Calu3 (cell line): ENCODE data around the gene BRSK2. TPM values are rescaled to one million over a fixed set of nuclear protein-coding genes. Genes with fewer than 3 reads are reported as not detected.

Experiments
- BruUV-seq: library from RNA; stranded (reverse); fragments of 400-500 nt; replicated peaks from 2 replicates; lab custom pipeline; 2021; lab: Mats Ljungman, UMichigan
- CTCF ChIA-PET: fragments of 300-600 bp; sonication (Branson Sonifier 250); formaldehyde crosslinking; loops from one replicate; lab custom pipeline; 2022; ENCODE audit warnings: antibody characterized with exemption; lab: Charles Lee
- DNase-seq: peaks from one replicate; pipeline ENCODE4 v3.0.0; 2022
- H3K27ac Mint-ChIP-seq: one replicate; pipeline ENCODE4 v1.8.0; 2022; ENCODE audit warnings: mixed read lengths; ENCODE audit not compliant: unreplicated experiment
- H3K27me3 Mint-ChIP-seq: one replicate; pipeline ENCODE4 v1.8.0; 2022; ENCODE audit warnings: mixed read lengths; ENCODE audit not compliant: unreplicated experiment
- H3K36me3 Mint-ChIP-seq: one replicate; pipeline ENCODE4 v1.8.0; 2022; ENCODE audit warnings: mild to moderate bottlenecking, moderate library complexity, mixed read lengths; ENCODE audit not compliant: insufficient read depth, unreplicated experiment
- H3K4me1 Mint-ChIP-seq: one replicate; pipeline ENCODE4 v1.8.0; 2022; ENCODE audit warnings: mild to moderate bottlenecking, low read depth, mixed read lengths; ENCODE audit not compliant: unreplicated experiment
- H3K4me3 Mint-ChIP-seq: one replicate; pipeline ENCODE4 v1.8.0; 2022; ENCODE audit warnings: mild to moderate bottlenecking, low read depth, moderate library complexity, mixed read lengths; ENCODE audit not compliant: unreplicated experiment
- H3K9me3 Mint-ChIP-seq: one replicate; pipeline ENCODE4 v1.8.0; 2022; ENCODE audit warnings: low read depth, mixed read lengths; ENCODE audit not compliant: unreplicated experiment
- CTCF ChIP-seq: fragments of 200-600 bp; IDR thresholded peaks from one replicate; pipeline ENCODE4 v1.8.0; 2022; ENCODE audit warnings: antibody characterized with exemption; ENCODE audit not compliant: unreplicated experiment
- intact Hi-C: fragments of 100-400 bp; cut with micrococcal nuclease; formaldehyde crosslinking; loops from one replicate; pipeline ENCODE4 v1.10.0; 2022; ENCODE audit not compliant: unreplicated experiment
- total RNA-seq: library from RNA; stranded (reverse); gene quantifications from 2 replicates; pipeline ENCODE4 v1.2.3, GENCODE V29; 2022

Gene BRSK2
- total RNA-seq, 1 experiment from 2014 or later: 2.6 TPM

GRCh38 chr11:1500466-1501420, 111.0 kb downstream of the BRSK2 start:
- Mint-ChIP-seq H3K4me1 (peaks cover 19% of the 10 kb centered on the region), H3K27ac (no peak overlapping the region), H3K9me3 (peaks cover 7% of the 10 kb centered on the region), H3K36me3 (no peaks in the 10 kb centered on the region), H3K4me3 (no peak overlapping the region), H3K27me3 (no peaks in the 10 kb centered on the region)
- no peak for DNase-seq
- TF ChIP-seq CTCF: no peak
- CTCF ChIA-PET: no interaction called here
- intact Hi-C loops: no loop called here
- no TSS peak for BruUV-seq

- no peak for DNase-seq
Observed at GRCh38 chr11:1501421-1502167, 111.9 kb downstream of the BRSK2 start.

GRCh38 chr11:1502168-1502953, 112.6 kb downstream of the BRSK2 start:
- BruUV-seq: no TSS peak
- H3K9me3 Mint-ChIP-seq: peaks cover 7% of the 10 kb centered on the region
- peaks cover 3% of the 10 kb centered on the region for H3K4me1 Mint-ChIP-seq
- H3K27me3 Mint-ChIP-seq: no peaks in the 10 kb centered on the region
- no peak overlapping the region for H3K4me3 Mint-ChIP-seq
- H3K27ac Mint-ChIP-seq: no peak overlapping the region
- CTCF ChIA-PET: interaction anchor here (0.8 kb wide), 1 partner anchor 16 kb away, joined by 3 read pairs; no protein-coding TSS in a partner anchor
- intact Hi-C loops: no loop called here
- no peak for TF ChIP-seq CTCF
- DNase-seq: no peak
- no peaks in the 10 kb centered on the region for H3K36me3 Mint-ChIP-seq

More at GRCh38 chr11:1501421-1502167, 111.9 kb downstream of the BRSK2 start:
- TF ChIP-seq CTCF: no peak
- intact Hi-C loops: no loop called here
- Mint-ChIP-seq H3K36me3 (no peaks in the 10 kb centered on the region), H3K27me3 (no peaks in the 10 kb centered on the region), H3K4me1 (peaks cover 11% of the 10 kb centered on the region), H3K9me3 (peaks cover 7% of the 10 kb centered on the region), H3K27ac (no peak overlapping the region), H3K4me3 (no peak overlapping the region)
- CTCF ChIA-PET: no interaction called here
- no TSS peak for BruUV-seq
